GM23338 (cell line): ENCODE data around the gene GAREM2. TPM values are rescaled to one million over a fixed set of nuclear protein-coding genes. Genes with fewer than 3 reads are reported as not detected.

Experiments used
- ATAC-seq: fragments of 200-7000 bp; cut with Tn5 transposase; 3 replicates; pipeline ENCODE4 v1.9.1; 2020
- DNase-seq: peaks from one replicate; pipeline ENCODE4 v3.0.0-alpha.2; 2015; ENCODE audit warnings: low spot score
- H2AFZ ChIP-seq: fragments of 200-600 bp; sonication (generic); 2 replicates; pipeline ENCODE4 v1.8.0; 2016; ENCODE audit warnings: antibody characterized with exemption, mild to moderate bottlenecking, moderate library complexity
- H3F3A ChIP-seq: fragments of 200-600 bp; sonication (generic); replicated peaks from 2 replicates; pipeline ENCODE4 v1.8.0; 2017; ENCODE audit warnings: antibody characterized with exemption, mixed run types, low read depth
- H3K27ac ChIP-seq: fragments of 200-600 bp; sonication (generic); 2 replicates; pipeline ENCODE4 v1.6.1; 2016; ENCODE audit warnings: low read depth
- H3K27me3 ChIP-seq: fragments of 200-600 bp; sonication (generic); 2 replicates; pipeline ENCODE4 v1.8.0; 2016; ENCODE audit warnings: mild to moderate bottlenecking, mixed run types, moderate library complexity; ENCODE audit not compliant: insufficient read depth
- H3K36me3 ChIP-seq: fragments of 200-600 bp; sonication (generic); 2 replicates; pipeline ENCODE4 v1.8.0; 2016; ENCODE audit warnings: mild to moderate bottlenecking; ENCODE audit not compliant: insufficient read depth
- H3K4me1 ChIP-seq: fragments of 200-600 bp; sonication (generic); 2 replicates; pipeline ENCODE4 v1.8.0; 2016; ENCODE audit warnings: mild to moderate bottlenecking, moderate library complexity; ENCODE audit not compliant: insufficient read depth
- H3K4me2 ChIP-seq: fragments of 200-600 bp; sonication (generic); 2 replicates; pipeline ENCODE4 v1.7.1; 2017; ENCODE audit warnings: mixed run types
- H3K4me3 ChIP-seq: fragments of 200-600 bp; sonication (generic); 2 replicates; pipeline ENCODE4 v1.6.1; 2016; ENCODE audit warnings: mixed run types
- H3K79me2 ChIP-seq: fragments of 200-600 bp; sonication (generic); replicated peaks from 2 replicates; pipeline ENCODE4 v1.8.0; 2017; ENCODE audit warnings: mild to moderate bottlenecking; ENCODE audit not compliant: insufficient read depth
- H3K9me2 ChIP-seq: fragments of 200-600 bp; sonication (generic); 2 replicates; pipeline ENCODE4 v1.8.0; 2017; ENCODE audit not compliant: insufficient read depth
- H4K20me1 ChIP-seq: fragments of 200-600 bp; sonication (generic); replicated peaks from 2 replicates; pipeline ENCODE4 v1.8.0; 2017; ENCODE audit warnings: mild to moderate bottlenecking; ENCODE audit not compliant: insufficient read depth
- H3K27ac Mint-ChIP-seq: 2 replicates; pipeline ENCODE4 v1.8.0; 2020; ENCODE audit warnings: inconsistent platforms, mild to moderate bottlenecking, moderate library complexity, mixed read lengths
- H3K27me3 Mint-ChIP-seq: 3 replicates; pipeline ENCODE4 v1.8.0; 2022; ENCODE audit warnings: low read depth, mild to moderate bottlenecking, moderate library complexity, mixed read lengths, inconsistent platforms; ENCODE audit not compliant: insufficient read depth, poor library complexity
- H3K36me3 Mint-ChIP-seq: 3 replicates; pipeline ENCODE4 v1.8.0; 2021; ENCODE audit warnings: low read depth, mild to moderate bottlenecking, inconsistent platforms, moderate library complexity, mixed read lengths
- H3K4me1 Mint-ChIP-seq: 3 replicates; pipeline ENCODE4 v1.8.0; 2020; ENCODE audit warnings: mild to moderate bottlenecking, inconsistent platforms, mixed read lengths
- H3K4me3 Mint-ChIP-seq: 3 replicates; pipeline ENCODE4 v1.8.0; 2021; ENCODE audit warnings: moderate library complexity, mild to moderate bottlenecking, inconsistent platforms, mixed read lengths
- H3K9me3 Mint-ChIP-seq: 3 replicates; pipeline ENCODE4 v1.8.0; 2020; ENCODE audit warnings: moderate library complexity, mild to moderate bottlenecking, inconsistent platforms, mixed read lengths
- CREB1 ChIP-seq: fragments of 250-450 bp; sonication (Bioruptor Pico); IDR thresholded peaks from 2 replicates; pipeline ENCODE4 v1.5.0; 2020; ENCODE audit warnings: low read depth, mild to moderate bottlenecking, moderate library complexity
- EZH2 ChIP-seq: fragments of 200-600 bp; sonication (generic); IDR thresholded peaks from one replicate; pipeline ENCODE4 v1.8.0; 2017; ENCODE audit warnings: antibody characterized with exemption, mild to moderate bottlenecking, low read depth; ENCODE audit not compliant: unreplicated experiment
- EZH2phosphoT487 ChIP-seq: fragments of 200-600 bp; sonication (generic); IDR thresholded peaks from one replicate; pipeline ENCODE4 v1.8.1; 2018; ENCODE audit warnings: antibody characterized with exemption; ENCODE audit not compliant: unreplicated experiment
- JUNB ChIP-seq: IDR thresholded peaks from one replicate; pipeline ENCODE4 v1.6.1; 2016; ENCODE audit warnings: antibody characterized with exemption; ENCODE audit not compliant: unreplicated experiment
- NANOG ChIP-seq: IDR thresholded peaks from 2 replicates; pipeline ENCODE4 v1.6.1; 2016; ENCODE audit warnings: antibody characterized with exemption, borderline replicate concordance
- POLR2AphosphoS5 ChIP-seq: IDR thresholded peaks from 2 replicates; pipeline ENCODE4 v1.6.1; 2016; ENCODE audit warnings: antibody characterized with exemption, low read depth
- STAT1 ChIP-seq: IDR thresholded peaks from one replicate; pipeline ENCODE4 v1.6.1; 2016; ENCODE audit warnings: antibody characterized with exemption; ENCODE audit not compliant: unreplicated experiment
- ZNF114 ChIP-seq: fragments of 250-450 bp; sonication (Bioruptor Pico); IDR thresholded peaks from 2 replicates; pipeline ENCODE4 v1.5.0; 2020; ENCODE audit warnings: mild to moderate bottlenecking, moderate library complexity
- ZNF331 ChIP-seq: fragments of 250-450 bp; sonication (Bioruptor Pico); IDR thresholded peaks from 2 replicates; pipeline ENCODE4 v1.5.0; 2020; ENCODE audit warnings: low read depth, mild to moderate bottlenecking, moderate library complexity
- polyA plus RNA-seq: library from polyadenylated mRNA; unstranded; fragments of >200 nt; fragmentation: Nextera tagmentation; extraction: Ambion mirVana; gene quantifications from 2 replicates; pipeline ENCODE4 v1.2.1, GENCODE V29; 2016
- total RNA-seq: library from RNA; depleted of rRNA; stranded (reverse); fragments of >200 nt; shearing (Covaris generic); gene quantifications from 2 replicates; pipeline ENCODE4 v1.2.3, GENCODE V29; 2014
- TF ChIP-seq, protein P1 (sequence below): IDR thresholded peaks from 2 replicates; pipeline ENCODE4 v1.6.1; 2016; ENCODE audit warnings: antibody characterized with exemption
- TF ChIP-seq, protein P2 (sequence below): IDR thresholded peaks from one replicate; pipeline ENCODE4 v1.6.1; 2018; ENCODE audit warnings: antibody characterized with exemption; ENCODE audit not compliant: unreplicated experiment
- TF ChIP-seq, protein P3 (sequence below), 2 experiments: fragments of 200-600 bp in 1 of 2; sonication (generic) in 1 of 2; conservative IDR thresholded peaks; 2 replicates each; pipeline versions ENCODE4 v1.5.1 to v1.6.1; 2016 to 2017; ENCODE audit warnings: antibody characterized with exemption in 2 of 2, low read depth in 2 of 2, mild to moderate bottlenecking in 2 of 2, moderate library complexity in 1 of 2

GAREM2 gene
- total and polyA plus RNA-seq, 2 experiments from 2014 or later, result 3.8 to 23.8 TPM

DNA sequence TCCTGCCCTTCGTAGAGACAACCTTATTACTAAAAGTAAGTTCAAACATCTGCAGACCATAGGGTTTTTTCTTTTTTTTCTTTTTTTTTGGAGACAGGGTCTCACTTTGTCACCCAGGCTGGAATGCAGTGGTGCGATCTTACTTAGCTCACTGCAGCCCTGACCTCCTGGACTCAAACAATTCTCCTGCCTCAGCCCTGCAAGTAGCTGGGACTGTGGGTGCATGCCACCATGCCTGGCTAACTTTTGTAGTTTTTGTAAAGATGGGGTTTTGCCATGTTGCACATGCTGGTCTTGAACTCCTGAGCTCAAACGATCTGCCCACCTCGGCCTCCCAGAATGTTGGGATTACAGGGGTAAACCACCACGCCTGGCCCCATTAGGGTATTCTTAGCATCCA is 39.1 kb downstream of the GAREM2 start (continued):
- TF ChIP-seq, protein P1, sequence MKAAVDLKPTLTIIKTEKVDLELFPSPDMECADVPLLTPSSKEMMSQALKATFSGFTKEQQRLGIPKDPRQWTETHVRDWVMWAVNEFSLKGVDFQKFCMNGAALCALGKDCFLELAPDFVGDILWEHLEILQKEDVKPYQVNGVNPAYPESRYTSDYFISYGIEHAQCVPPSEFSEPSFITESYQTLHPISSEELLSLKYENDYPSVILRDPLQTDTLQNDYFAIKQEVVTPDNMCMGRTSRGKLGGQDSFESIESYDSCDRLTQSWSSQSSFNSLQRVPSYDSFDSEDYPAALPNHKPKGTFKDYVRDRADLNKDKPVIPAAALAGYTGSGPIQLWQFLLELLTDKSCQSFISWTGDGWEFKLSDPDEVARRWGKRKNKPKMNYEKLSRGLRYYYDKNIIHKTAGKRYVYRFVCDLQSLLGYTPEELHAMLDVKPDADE, result no peak
- TF ChIP-seq POLR2AphosphoS5 (no peak), CREB1 (CRISPR knock-in tag) (no peak), NANOG (no peak), ZNF114 (no peak)
- TF ChIP-seq, protein P2, sequence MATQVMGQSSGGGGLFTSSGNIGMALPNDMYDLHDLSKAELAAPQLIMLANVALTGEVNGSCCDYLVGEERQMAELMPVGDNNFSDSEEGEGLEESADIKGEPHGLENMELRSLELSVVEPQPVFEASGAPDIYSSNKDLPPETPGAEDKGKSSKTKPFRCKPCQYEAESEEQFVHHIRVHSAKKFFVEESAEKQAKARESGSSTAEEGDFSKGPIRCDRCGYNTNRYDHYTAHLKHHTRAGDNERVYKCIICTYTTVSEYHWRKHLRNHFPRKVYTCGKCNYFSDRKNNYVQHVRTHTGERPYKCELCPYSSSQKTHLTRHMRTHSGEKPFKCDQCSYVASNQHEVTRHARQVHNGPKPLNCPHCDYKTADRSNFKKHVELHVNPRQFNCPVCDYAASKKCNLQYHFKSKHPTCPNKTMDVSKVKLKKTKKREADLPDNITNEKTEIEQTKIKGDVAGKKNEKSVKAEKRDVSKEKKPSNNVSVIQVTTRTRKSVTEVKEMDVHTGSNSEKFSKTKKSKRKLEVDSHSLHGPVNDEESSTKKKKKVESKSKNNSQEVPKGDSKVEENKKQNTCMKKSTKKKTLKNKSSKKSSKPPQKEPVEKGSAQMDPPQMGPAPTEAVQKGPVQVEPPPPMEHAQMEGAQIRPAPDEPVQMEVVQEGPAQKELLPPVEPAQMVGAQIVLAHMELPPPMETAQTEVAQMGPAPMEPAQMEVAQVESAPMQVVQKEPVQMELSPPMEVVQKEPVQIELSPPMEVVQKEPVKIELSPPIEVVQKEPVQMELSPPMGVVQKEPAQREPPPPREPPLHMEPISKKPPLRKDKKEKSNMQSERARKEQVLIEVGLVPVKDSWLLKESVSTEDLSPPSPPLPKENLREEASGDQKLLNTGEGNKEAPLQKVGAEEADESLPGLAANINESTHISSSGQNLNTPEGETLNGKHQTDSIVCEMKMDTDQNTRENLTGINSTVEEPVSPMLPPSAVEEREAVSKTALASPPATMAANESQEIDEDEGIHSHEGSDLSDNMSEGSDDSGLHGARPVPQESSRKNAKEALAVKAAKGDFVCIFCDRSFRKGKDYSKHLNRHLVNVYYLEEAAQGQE, result no peak

DNA sequence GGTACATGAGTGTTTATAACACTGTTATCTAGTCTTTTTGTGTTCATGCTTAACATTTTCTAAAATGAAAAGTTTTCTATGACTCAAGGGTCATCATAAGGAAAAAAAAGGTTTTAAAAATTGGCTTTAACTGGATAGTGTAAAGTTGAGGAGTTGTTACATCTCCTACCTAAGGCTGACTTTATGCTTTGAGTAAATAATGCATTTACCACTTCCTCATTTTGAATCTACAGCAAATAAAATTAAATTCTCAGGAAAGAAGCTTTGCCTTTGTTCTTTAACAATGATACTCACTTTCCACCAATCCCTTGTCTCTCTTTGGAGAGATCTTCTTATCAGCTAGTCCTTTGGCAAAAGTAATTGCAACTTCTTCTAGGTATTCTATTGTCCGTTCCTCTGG is 41.9 kb downstream of the GAREM2 start:
- no peak for ATAC-seq
- TF ChIP-seq NANOG (no peak), JUNB (no peak), STAT1 (no peak), EZH2 (no peak), POLR2AphosphoS5 (no peak), ZNF331 (no peak), ZNF114 (no peak), EZH2phosphoT487 (no peak)
- TF ChIP-seq, protein P2, result no peak
- TF ChIP-seq, protein P3, sequence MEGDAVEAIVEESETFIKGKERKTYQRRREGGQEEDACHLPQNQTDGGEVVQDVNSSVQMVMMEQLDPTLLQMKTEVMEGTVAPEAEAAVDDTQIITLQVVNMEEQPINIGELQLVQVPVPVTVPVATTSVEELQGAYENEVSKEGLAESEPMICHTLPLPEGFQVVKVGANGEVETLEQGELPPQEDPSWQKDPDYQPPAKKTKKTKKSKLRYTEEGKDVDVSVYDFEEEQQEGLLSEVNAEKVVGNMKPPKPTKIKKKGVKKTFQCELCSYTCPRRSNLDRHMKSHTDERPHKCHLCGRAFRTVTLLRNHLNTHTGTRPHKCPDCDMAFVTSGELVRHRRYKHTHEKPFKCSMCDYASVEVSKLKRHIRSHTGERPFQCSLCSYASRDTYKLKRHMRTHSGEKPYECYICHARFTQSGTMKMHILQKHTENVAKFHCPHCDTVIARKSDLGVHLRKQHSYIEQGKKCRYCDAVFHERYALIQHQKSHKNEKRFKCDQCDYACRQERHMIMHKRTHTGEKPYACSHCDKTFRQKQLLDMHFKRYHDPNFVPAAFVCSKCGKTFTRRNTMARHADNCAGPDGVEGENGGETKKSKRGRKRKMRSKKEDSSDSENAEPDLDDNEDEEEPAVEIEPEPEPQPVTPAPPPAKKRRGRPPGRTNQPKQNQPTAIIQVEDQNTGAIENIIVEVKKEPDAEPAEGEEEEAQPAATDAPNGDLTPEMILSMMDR (conservative IDR thresholded peaks at IDR 0.05; ENCODE audit: low read depth in 2 of 2), result no peak

More for the DNA sequence above, 41.9 kb downstream of the GAREM2 start:
- H3K4me1 Mint-ChIP-seq, result no peaks in the 10 kb centered on the region
- Histone ChIP-seq H3K4me1 (no peaks in the 10 kb centered on the region), H3K4me3 (no peak overlapping the region), H2AFZ (no peak overlapping the region), H3K4me2 (no peak overlapping the region), H3F3A (no peaks in the 10 kb centered on the region), H3K36me3 (peaks cover 41% of the 10 kb centered on the region), H3K27ac (no peak overlapping the region), H4K20me1 (peaks cover 12% of the 10 kb centered on the region; the same call in 1 of the 2 replicates), H3K9me2 (no peaks in the 10 kb centered on the region), H3K79me2 (no peaks in the 10 kb centered on the region), H3K27me3 (no peaks in the 10 kb centered on the region)
- no peak for DNase-seq
- no peak overlapping the region for H3K4me3 Mint-ChIP-seq
- peaks cover 51% of the 10 kb centered on the region for H3K36me3 Mint-ChIP-seq
- H3K27me3 Mint-ChIP-seq, result peaks cover 2% of the 10 kb centered on the region
- H3K9me3 Mint-ChIP-seq, result no peaks in the 10 kb centered on the region
- H3K27ac Mint-ChIP-seq, result no peak overlapping the region
